Tibial nerve (tissue), 3 donors: Measurements from ENCODE around the gene CD200.

ENCODE experiments used
- CTCF ChIP-seq, 5 experiments: fragments of 200-600 bp in 3 of 5; fragments of 450-650 bp in 2 of 5; sonication (generic) in 3 of 5; IDR thresholded peaks; one replicate each; pipeline ENCODE4 v1.5.1; 2016 to 2019; ENCODE audit warnings: antibody characterized with exemption in 5 of 5, mild to moderate bottlenecking in 3 of 5, moderate library complexity in 2 of 5
- POLR2A ChIP-seq, 2 donors: fragments of 450-650 bp; IDR thresholded peaks; one replicate each; pipeline ENCODE4 v1.6.1; 2017; ENCODE audit warnings: antibody characterized with exemption in 2 of 2, mild to moderate bottlenecking in 2 of 2, moderate library complexity in 2 of 2

DNA sequence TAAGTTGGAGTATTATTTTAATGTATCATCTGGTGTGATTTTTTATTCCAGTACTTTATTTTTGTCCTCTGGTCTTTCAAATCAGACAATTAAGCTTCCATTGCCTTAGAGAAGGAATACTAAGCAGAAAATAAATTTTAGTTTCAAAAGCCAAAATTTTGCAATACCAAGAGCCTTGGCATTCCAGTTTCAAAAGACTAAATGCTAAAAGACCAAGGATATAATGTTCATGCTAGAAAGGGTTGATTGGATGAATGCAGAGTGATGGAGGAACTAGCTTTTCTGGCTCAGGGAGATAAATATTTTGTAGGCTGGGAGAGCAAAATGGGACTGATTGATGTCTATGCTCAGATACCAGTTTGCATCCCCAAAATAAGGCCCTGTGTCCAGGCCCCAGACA, 6.2 kb downstream of the CD200 start:
- TF ChIP-seq CTCF (IDR thresholded peaks at IDR 0.05) (no peak), POLR2A (IDR thresholded peaks at IDR 0.05) (no peak)
